Stimulated activated CD4-positive, alpha-beta T cell treated with anti-CD3 and anti-CD28 coated beads, Interleukin-2, amount 100 ng/mL, for 4 hours (primary cell): ENCODE results near the gene HS3ST5.
"Not testable (repeated sequence)": the region's sequence is repeated elsewhere in the genome, so short reads cannot be mapped to it uniquely, and the experiment has no call there.

ENCODE experiments used
- DNase-seq: peaks from one replicate; pipeline ENCODE4 v3.0.0-alpha.2; 2020; ENCODE audit warnings: low read depth

HS3ST5 gene

DNA sequence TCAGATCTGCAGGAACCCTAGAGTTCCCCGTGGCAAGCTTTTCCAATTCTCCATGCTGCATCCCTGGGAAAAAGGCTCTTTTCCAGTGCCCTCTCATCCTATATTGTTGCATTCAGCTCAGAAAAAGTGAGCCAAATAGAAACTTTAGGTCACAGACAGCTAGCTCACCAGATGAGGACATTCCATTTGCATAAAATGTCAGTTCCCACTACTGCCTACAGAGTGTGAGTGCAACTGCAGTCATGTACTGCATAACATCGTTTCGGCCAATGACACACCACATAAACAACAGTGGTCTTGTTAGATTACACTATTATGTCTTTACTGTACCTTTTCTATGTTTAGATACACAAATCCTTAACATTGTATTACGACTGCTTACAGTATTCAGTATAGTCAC is 8.6 kb downstream of the HS3ST5 start:
- no peak for DNase-seq

DNA sequence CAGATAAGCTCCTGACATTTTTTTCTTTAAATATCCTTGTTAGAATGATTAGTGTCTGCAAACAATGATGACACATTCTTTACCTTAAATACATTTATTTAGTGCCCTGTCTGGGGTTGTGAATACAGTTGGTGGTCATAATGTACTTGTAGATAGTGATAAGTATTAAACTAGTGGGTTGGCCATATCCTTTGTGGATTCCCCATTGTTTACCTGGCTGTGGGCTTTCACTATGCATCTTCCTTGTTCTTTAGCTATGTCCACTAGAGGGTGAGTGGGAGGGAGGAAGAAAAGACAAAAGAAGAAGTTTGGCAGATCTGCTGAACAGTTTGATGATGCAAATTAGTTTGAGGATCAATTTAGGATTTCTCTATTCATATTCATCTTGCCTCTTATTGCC is 15.7 kb downstream of the HS3ST5 start:
- no peak for DNase-seq

DNA sequence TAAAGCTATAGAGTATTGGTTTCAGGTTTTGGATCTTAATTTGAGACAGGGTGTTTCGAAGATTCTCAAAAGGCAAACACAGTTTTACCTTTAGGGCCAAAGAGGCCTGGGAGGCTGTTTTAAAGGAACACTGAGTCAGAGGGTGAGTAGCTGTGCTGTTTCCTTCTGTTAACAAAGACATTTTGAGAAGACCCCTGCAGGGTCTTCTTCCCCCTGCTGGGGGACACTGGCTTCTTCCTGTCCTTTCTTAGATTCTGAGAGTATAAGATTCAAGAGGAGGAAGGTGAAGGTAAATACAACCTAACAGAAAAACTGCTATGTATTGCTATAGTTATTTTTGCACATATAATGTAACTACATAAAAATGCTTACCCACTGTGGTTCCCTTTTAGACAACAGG is 19.0 kb downstream of the HS3ST5 start:
- no peak for DNase-seq

- no peak for DNase-seq
These were observed 23.1 kb downstream of the HS3ST5 start for GRCh38 chr6:114319749-114320148.

DNA sequence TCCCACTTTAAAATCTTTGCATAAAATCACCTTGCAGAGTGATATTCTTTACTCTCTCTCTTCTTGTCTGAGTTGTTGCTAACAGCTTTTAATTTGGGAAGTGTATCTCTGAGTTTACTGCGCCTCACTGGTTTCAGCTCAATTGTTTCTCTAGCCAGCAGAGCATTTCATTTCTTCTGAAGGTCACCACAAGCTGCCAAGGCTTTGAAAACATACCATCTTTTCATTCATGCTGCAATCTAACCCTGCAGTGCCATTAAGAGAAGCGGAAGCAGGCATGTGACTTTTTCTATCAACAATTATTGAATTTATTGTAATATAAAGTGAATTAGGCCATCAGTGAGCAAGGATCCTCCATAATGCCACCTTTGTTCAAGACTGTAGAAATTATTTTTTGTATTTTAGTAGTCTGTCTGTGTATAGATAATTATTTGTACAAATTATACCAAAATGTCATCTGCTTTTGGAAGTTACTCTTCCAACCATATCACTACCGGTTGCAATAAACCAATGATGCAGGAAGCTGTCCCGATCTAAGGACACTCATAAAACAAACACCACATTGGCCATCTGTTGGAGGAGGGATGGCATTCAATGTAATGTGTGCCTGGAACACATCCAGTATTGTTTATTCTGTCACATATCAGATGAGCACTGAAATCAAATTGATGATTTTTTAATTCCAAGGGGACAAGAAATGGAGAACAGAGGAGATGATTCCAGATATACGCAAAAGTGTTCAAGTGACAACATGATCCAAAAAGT is 26.8 kb downstream of the HS3ST5 start:
- DNase-seq, result no peak

DNA sequence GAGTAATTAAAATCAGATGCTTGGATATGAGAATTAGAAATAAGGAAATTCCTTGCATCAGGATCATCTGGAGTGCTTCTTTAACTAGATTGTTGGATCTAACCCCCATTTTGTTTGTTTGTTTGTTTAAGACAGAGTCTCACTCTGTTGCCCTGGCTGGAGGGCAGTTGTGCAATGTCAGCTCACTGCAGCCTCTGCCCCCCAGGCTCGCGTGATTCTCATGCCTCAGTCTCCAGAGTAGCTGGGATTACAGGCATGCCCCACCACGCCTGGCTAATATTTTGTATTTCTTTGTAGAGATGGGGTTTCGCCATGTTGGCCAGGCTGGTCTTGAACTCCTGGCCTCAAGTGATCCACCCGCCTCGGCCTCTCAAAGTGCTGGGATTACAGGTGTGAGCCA is 29.0 kb downstream of the HS3ST5 start:
- not testable (repeated sequence) for DNase-seq

DNA sequence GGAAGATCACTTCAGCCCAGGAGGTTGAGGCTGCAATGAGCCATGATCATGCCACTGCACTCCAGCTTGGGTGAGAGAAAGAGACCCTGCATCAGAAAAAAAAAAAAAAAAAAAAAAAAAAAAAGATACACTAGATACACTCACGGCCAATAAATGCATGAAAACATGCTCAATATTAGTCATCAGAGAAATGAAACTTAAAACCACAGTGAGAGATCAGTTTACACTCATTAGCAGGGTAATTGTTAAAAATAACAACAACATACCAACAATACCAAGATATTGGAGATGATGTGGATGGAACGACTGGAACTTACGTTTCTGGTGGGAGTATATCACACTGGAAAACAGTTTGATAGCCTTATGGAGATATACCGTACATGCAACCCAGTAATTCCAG is 29.9 kb downstream of the HS3ST5 start:
- no peak for DNase-seq

DNA sequence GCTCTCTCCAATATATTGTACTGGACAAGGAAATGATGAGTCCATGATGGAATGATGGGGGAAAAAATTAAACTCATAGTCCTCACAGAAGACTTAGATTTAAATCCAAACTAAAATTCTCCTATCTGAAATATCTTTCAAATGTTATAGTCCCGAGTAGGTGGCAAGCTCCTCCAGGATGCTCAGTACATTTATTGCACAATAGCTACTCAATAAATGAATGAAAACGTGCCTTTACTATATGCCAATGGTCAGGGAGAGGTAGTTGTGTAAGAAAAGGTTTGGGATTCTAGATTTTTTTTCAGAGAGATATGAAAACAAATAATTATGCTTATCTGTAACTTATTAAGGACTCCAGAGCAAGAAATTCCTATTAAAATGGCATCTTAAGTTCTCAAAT is 32.8 kb downstream of the HS3ST5 start:
- DNase-seq, result no peak

- no peak for DNase-seq
These were observed 38.4 kb downstream of the HS3ST5 start for GRCh38 chr6:114304304-114304887.

DNA sequence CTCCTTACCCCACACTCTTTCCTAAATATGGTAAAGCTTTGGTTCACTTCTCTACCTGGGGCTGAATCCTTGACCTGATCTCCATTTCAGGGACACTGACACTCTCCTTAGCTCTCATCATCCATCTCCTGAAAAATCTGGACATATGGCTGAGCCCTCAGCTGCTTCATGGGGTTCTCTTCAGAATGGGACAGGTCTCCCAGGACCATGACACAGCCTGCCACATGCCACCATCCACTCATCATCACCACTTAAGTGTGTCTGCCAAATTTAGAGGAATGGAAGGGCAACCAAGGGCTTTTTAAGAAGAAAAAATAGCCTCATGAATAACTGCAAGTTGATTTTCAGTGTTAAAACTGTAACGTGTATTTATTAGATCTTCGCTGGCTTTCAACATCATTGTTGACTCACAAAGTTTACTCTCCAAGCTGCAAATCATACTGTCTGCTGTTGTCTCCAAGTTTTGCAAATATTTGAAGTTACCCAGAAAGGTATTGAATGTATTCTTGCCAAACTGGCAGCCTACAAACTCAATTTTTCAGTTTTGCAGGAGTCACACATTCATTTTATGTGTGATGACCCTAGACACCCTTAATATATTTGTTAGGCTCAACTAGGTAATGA is 41.1 kb downstream of the HS3ST5 start:
- DNase-seq, result no peak

GRCh38 chr6:114297135-114297534 is 45.7 kb downstream of the HS3ST5 start:
- no peak for DNase-seq

DNA sequence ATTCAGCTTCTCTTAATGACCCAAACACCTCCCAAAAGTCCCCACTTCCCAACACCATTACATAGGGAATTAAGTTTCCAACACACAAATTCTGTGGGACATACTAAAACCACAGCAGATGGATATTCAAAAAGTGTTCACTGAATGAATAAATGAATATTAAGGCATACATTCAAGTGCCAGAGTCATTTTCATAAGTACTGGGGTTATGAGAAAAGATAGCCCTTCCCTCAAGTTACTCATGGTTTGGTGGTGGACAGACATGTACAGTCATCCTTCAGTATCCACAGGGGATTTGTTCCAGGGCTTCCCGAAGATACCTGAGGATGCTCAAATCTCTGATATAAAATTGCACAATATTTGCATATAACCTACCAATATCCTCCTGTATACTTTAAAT is 50.4 kb downstream of the HS3ST5 start:
- DNase-seq, result no peak

DNA sequence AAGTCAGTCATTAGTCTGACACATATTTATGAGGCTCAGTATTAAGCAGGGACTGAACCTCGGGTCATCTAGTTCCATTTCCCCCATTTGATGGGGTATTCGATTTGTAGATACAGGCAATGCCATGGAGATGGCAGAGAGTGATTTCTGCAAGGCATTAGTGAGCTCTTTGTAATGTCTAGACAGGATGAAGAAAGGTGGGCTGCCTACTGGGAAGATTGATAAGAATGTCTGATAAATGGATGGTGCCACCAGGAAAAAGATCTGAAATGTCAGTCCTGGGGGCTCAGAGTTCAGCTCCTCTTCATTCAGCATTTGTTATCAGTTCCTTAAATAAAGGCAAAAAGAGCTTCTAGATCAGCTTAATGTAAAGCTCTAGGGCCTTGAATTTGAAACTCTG is 51.4 kb downstream of the HS3ST5 start:
- DNase-seq, result no peak

GRCh38 chr6:114290864-114291263 is 52.0 kb downstream of the HS3ST5 start:
- DNase-seq, result no peak

DNA sequence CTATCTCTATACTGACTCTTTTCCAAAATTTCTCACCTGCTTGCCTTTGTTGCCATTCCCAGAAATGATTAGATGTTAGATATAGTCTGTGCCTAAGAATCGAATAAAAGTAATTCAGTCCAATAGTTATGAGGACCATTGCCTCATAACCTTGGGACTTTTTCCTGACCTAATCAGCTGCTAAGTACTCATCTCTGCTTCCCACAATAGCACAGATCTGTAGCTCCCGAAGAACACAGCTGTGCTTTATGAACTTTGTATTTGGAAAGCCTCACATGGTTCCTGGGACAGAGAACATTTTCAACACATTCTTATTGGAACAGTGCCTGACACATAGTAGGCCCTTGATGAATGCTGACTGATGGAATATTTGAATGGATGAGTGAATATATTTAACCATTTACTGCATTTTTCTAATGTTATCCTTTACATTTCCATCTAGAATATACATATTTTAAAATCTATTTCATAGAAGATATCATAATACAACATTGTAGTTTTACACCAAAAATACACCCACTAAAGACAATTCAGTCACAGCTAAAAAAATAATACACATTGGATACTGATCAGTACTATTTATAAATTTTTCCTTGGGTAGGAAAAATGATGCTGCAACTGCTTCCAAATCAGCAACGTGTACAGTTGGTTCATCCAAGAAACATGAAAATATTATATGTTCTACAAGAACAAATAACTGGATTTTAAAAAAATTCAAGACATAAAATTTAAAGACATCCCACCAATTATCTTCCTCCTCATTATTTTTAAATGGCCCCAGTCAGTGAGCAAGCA is 53.9 kb downstream of the HS3ST5 start:
- no peak for DNase-seq

- DNase-seq, result no peak
These were observed 55.4 kb downstream of the HS3ST5 start for GRCh38 chr6:114287461-114287860.

DNA sequence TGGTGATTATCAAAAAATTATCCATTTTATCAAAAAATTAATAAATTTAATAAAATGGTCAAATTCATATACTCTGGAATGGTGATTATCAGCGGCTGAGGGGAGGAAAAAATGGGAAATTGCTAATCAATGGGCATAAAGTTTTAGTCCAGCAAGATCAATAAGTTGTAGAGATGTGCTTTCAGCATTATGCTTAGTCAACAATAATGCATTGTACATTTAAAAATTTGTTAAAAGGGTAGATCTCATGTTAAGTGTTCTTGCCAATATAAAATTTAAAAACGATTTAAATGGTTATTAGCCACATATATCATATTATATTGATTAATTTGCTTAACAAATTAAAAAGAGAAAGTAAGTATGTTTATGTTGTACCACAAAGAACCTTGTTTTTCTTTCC is 56.6 kb downstream of the HS3ST5 start:
- DNase-seq, result no peak

GRCh38 chr6:114284281-114284680 is 58.5 kb downstream of the HS3ST5 start:
- DNase-seq, result no peak

DNA sequence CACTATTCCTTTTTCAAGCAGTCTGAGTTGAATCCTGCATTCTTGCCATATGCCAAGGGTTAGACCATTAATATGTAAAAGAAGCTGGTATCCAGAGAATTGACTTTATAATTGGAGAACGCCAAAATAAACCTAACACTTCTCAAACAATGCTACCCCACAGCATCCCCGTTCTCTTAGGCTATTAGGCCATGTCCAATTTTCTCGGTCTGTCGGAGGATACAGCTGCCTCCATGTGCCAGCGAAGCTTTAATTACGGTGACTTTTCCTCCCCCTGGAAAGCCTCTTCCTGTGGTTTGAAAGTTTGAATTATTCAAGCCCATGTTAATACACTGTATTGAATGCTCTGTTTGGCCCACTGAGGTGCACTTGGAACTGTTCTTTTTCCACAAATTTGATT is 60.5 kb downstream of the HS3ST5 start:
- no peak for DNase-seq

GRCh38 chr6:114281496-114281895 is 61.3 kb downstream of the HS3ST5 start:
- DNase-seq, result no peak

DNA sequence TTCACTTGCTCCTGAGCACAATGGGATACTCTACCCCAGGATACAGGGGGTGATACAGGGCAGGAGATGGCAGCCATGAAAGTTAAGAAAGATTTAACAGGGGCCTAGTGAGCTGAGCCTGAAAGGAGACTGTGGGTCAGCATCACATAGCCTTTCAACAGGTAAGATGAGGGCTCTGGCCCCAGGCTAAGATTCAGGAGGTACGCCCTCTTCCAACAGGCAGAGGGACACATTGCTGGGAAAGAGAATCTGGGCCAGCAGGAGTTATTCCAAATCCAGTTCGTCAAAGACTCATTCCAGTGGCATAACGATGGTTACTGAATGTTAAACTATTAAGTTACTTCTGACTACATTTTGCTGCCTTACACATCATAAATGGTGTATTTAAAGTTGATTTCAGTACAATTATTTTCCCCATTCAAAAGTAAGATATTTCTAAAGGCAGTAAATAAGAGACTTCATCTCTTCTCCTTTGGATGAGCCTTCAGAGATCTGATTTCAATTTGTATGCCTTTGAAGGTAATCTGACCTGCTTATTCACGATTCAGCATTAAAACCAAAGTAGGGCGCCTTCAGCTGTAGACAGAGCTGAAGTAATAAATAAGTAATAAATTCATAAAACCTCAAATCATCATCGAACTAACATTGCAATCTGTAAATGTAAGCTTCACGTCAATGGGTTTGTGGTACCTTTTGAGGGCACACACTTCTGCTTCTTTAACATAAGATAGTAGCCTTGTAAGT is 62.4 kb downstream of the HS3ST5 start:
- no peak for DNase-seq

DNA sequence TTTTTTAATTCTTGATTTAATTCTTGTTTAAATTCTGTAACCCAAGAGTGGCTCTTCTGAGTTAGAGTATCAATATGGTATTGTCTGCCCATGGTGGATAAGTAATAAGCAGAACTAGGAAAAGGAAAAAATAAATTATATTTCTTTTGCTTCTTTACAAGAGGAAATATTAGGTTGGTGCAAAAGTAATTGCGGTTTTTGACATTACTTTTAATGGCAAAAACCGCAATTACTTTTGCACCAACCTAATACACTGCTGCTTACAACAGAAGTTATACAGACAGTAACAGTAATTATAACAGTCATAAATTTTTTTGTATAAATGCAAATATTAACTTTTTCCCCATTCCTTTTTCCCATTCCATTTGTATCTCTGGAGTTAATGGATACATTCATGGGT is 65.6 kb downstream of the HS3ST5 start:
- DNase-seq, result no peak
